HFF-Myc (cell line): ENCODE results near the gene A3GALT2.

ENCODE experiments used
- DNase-seq: peaks from one replicate; pipeline ENCODE4 v3.0.0-alpha.2; 2011; ENCODE audit warnings: low read depth; ENCODE audit errors: extremely low read depth
- H3K4me3 ChIP-seq: replicated peaks from 2 replicates; pipeline ENCODE4 v1.5.1; 2011; ENCODE audit warnings: low read depth, mild to moderate bottlenecking, control low read depth, low read length
- TF ChIP-seq, protein P1 (sequence below): IDR thresholded peaks from 2 replicates; pipeline ENCODE4 v1.5.1; 2012; ENCODE audit warnings: mild to moderate bottlenecking, low read depth, low read length, control low read depth; ENCODE audit errors: missing control alignments

Gene A3GALT2

DNA sequence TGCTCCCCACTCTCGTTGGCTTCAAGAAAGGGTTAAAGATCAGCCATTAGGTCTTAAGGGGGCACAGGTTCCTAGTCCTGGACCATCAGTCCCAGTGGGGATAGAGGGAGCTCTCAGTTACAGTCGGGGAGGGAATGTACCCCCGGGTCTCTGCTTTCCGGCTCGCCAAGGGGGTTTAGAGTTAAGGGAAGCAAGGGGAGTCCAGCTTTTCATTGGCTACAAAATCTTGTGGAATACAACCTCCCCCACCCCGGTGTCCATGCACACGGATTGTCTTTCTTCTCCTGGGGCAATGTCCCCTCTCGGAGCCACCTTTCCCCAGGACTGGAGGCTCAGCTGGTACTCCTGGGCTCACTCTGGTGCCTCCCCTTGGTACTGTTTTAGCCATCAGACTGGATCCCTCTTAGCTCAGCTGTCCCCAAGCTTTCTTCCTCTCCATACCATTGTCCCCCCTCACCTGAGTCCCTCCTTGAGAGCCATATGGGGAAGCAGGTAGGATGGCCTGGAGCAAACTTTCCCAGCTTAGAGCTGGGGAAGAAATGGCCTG, at the start of gene A3GALT2:
Gene A3GALT2 (minus strand): TSS at position 480 of the 547 bp plus-strand sequence. CDS start 0 bp downstream, at position 480.
- no peak within 1 kb of the TSS for H3K4me3 ChIP-seq
- TF ChIP-seq, protein P1, sequence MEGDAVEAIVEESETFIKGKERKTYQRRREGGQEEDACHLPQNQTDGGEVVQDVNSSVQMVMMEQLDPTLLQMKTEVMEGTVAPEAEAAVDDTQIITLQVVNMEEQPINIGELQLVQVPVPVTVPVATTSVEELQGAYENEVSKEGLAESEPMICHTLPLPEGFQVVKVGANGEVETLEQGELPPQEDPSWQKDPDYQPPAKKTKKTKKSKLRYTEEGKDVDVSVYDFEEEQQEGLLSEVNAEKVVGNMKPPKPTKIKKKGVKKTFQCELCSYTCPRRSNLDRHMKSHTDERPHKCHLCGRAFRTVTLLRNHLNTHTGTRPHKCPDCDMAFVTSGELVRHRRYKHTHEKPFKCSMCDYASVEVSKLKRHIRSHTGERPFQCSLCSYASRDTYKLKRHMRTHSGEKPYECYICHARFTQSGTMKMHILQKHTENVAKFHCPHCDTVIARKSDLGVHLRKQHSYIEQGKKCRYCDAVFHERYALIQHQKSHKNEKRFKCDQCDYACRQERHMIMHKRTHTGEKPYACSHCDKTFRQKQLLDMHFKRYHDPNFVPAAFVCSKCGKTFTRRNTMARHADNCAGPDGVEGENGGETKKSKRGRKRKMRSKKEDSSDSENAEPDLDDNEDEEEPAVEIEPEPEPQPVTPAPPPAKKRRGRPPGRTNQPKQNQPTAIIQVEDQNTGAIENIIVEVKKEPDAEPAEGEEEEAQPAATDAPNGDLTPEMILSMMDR, result no peak
- no peak for DNase-seq

GRCh38 chr1:33370301-33370700, 49.4 kb upstream of the A3GALT2 start:
- TF ChIP-seq, protein P1, result no peak
- no peak for DNase-seq
- H3K4me3 ChIP-seq, result no peak overlapping the region

DNA sequence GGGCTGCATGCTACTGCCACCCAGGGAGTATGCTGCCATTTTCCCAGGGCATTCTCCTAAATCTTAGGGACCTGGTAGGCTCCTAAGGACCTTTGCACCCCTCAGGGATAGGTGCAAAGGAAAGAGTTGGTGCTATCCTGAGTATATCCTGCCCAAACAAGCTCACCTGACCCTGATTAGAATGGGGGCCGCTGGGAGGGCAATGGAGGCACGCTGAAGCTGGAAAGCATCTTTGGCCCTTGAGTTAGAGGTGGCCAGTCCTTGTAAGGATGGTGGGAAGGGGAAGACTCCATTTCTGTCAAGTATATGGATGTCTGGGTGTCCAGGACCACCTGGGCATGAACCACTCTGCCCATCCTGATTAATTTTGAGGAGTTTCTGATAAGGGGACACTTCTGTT, 48.9 kb upstream of the A3GALT2 start:
- TF ChIP-seq, protein P1, result no peak
- no peak for DNase-seq
- no peak overlapping the region for H3K4me3 ChIP-seq

GRCh38 chr1:33369081-33369480, 48.2 kb upstream of the A3GALT2 start:
- DNase-seq, result no peak
- no peak overlapping the region for H3K4me3 ChIP-seq
- TF ChIP-seq, protein P1, result no peak

DNA sequence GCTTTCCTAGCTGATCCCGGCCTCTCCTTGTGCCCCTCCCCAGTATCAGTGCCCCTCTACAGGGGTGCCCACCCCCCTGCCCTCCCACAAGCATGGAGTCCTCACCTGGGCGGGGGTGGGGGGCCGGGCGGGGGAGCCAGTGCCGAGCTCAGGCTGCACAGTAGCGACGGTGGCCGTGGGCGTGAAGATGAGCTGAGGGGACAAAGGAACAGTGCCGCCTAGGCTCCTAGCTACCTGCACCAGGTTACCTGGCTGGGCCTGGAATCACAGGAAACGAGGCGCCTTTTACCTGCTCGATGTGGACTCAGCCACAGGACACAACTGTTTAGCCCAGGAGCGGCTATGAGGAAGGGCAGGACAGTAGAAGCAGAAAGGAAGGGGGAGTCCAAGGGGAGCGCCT, 47.5 kb upstream of the A3GALT2 start:
- TF ChIP-seq, protein P1, result no peak
- DNase-seq, result no peak
- H3K4me3 ChIP-seq, result no peak overlapping the region

GRCh38 chr1:33367485-33368405, 46.8 kb upstream of the A3GALT2 start:
- TF ChIP-seq, protein P1, result peak; percentile 94
- no peak for DNase-seq
- H3K4me3 ChIP-seq, result no peak overlapping the region
